ENCODE measurements around the gene ADSL.

DNA sequence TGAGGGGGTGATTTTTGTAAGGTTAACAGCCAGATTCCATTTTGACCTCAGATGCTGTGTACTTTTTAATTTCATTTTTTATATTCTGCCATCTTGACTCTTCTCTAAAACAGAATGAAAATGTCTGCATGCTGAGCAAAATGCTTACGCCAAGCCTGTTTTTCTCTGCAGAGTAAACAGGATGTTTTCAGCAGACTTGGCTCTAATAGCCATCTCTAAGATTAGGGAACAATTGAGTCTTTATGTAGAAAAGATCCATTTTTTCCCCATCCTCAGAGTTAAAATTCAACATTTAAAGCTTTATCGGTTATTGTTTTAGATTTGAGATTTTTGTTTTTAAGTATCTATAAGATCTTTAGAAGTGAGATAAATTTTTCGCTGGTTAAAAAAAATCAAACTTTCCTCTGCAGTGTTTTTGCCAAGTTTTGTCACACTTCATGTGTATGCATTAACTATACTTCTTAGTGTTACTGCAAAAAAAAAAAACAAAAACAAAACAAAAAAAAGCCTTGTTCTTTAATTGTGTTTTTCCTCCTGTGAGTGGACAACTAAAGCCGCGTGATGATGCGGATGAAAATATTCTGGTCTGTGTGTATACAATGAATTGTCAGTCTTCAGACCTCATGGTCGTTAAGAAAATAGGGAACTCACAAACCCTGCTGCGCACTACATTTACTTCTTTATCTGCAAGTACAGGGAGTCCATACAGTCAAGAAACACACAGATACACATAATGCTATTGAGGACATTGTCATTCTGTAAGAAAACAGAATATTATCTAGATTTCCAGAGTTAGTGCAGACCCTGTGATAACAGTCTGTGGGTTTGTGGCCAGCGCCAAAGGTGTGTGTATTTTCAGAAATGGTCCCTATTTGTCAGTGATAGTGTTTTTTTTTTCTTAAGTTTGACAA, 17.5 kb upstream of the ADSL start:
- TF ChIP-seq ZNF8 (CRISPR knock-in tag; IDR thresholded peaks at IDR 0.05) = no peak
- TF ChIP-seq SNAI2 (CRISPR knock-in tag; IDR thresholded peaks at IDR 0.05) = no peak
- TF ChIP-seq, protein P1, sequence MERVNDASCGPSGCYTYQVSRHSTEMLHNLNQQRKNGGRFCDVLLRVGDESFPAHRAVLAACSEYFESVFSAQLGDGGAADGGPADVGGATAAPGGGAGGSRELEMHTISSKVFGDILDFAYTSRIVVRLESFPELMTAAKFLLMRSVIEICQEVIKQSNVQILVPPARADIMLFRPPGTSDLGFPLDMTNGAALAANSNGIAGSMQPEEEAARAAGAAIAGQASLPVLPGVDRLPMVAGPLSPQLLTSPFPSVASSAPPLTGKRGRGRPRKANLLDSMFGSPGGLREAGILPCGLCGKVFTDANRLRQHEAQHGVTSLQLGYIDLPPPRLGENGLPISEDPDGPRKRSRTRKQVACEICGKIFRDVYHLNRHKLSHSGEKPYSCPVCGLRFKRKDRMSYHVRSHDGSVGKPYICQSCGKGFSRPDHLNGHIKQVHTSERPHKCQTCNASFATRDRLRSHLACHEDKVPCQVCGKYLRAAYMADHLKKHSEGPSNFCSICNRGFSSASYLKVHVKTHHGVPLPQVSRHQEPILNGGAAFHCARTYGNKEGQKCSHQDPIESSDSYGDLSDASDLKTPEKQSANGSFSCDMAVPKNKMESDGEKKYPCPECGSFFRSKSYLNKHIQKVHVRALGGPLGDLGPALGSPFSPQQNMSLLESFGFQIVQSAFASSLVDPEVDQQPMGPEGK (CRISPR knock-in tag; IDR thresholded peaks at IDR 0.05; ENCODE audit: borderline replicate concordance) = no peak
- TF ChIP-seq ZFP30 (CRISPR knock-in tag; IDR thresholded peaks at IDR 0.05) = no peak
- TF ChIP-seq, protein P2, sequence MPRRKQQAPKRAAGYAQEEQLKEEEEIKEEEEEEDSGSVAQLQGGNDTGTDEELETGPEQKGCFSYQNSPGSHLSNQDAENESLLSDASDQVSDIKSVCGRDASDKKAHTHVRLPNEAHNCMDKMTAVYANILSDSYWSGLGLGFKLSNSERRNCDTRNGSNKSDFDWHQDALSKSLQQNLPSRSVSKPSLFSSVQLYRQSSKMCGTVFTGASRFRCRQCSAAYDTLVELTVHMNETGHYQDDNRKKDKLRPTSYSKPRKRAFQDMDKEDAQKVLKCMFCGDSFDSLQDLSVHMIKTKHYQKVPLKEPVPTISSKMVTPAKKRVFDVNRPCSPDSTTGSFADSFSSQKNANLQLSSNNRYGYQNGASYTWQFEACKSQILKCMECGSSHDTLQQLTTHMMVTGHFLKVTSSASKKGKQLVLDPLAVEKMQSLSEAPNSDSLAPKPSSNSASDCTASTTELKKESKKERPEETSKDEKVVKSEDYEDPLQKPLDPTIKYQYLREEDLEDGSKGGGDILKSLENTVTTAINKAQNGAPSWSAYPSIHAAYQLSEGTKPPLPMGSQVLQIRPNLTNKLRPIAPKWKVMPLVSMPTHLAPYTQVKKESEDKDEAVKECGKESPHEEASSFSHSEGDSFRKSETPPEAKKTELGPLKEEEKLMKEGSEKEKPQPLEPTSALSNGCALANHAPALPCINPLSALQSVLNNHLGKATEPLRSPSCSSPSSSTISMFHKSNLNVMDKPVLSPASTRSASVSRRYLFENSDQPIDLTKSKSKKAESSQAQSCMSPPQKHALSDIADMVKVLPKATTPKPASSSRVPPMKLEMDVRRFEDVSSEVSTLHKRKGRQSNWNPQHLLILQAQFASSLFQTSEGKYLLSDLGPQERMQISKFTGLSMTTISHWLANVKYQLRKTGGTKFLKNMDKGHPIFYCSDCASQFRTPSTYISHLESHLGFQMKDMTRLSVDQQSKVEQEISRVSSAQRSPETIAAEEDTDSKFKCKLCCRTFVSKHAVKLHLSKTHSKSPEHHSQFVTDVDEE (CRISPR knock-in tag; IDR thresholded peaks at IDR 0.05) = no peak
- TF ChIP-seq, protein P3, sequence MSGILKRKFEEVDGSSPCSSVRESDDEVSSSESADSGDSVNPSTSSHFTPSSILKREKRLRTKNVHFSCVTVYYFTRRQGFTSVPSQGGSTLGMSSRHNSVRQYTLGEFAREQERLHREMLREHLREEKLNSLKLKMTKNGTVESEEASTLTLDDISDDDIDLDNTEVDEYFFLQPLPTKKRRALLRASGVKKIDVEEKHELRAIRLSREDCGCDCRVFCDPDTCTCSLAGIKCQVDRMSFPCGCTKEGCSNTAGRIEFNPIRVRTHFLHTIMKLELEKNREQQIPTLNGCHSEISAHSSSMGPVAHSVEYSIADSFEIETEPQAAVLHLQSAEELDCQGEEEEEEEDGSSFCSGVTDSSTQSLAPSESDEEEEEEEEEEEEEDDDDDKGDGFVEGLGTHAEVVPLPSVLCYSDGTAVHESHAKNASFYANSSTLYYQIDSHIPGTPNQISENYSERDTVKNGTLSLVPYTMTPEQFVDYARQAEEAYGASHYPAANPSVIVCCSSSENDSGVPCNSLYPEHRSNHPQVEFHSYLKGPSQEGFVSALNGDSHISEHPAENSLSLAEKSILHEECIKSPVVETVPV (CRISPR knock-in tag; IDR thresholded peaks at IDR 0.05) = no peak
- no peak for TF ChIP-seq RARB (CRISPR knock-in tag; IDR thresholded peaks at IDR 0.05)
- TF ChIP-seq BACH2 (CRISPR knock-in tag; IDR thresholded peaks at IDR 0.05; ENCODE audit: borderline replicate concordance) = no peak
- no peak for TF ChIP-seq OSR1 (CRISPR knock-in tag; IDR thresholded peaks at IDR 0.05)
- TF ChIP-seq GLIS3 (CRISPR knock-in tag; IDR thresholded peaks at IDR 0.05) = no peak
- TF ChIP-seq ZFP3 (CRISPR knock-in tag; IDR thresholded peaks at IDR 0.05) = no peak
- TF ChIP-seq ARNTL (CRISPR knock-in tag; IDR thresholded peaks at IDR 0.05; ENCODE audit: borderline replicate concordance, low read depth) = no peak
- TF ChIP-seq, protein P4, sequence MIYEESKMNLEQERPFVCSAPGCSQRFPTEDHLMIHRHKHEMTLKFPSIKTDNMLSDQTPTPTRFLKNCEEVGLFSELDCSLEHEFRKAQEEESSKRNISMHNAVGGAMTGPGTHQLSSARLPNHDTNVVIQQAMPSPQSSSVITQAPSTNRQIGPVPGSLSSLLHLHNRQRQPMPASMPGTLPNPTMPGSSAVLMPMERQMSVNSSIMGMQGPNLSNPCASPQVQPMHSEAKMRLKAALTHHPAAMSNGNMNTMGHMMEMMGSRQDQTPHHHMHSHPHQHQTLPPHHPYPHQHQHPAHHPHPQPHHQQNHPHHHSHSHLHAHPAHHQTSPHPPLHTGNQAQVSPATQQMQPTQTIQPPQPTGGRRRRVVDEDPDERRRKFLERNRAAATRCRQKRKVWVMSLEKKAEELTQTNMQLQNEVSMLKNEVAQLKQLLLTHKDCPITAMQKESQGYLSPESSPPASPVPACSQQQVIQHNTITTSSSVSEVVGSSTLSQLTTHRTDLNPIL (CRISPR knock-in tag; IDR thresholded peaks at IDR 0.05; ENCODE audit: low read depth) = no peak
- TF ChIP-seq ESRRG (CRISPR knock-in tag; IDR thresholded peaks at IDR 0.05) = no peak
